HG03097 (cell line): ENCODE results near the gene MKNK1.
A peak's percentile ranks its signal among the peaks of the same experiment; 100 is the strongest.

Experiments used
- ATAC-seq: cut with Tn5 transposase; IDR thresholded peaks from one replicate; pipeline ENCODE4 v1.9.1; 2021; ENCODE audit not compliant: unreplicated experiment, low FRiP score

MKNK1 gene

GRCh38 chr1:46545784-46546183 lies 58.3 kb downstream of the MKNK1 start:
- ATAC-seq: no peak

GRCh38 chr1:46544561-46545240 lies 59.4 kb downstream of the MKNK1 start:
- no peak for ATAC-seq

GRCh38 chr1:46543761-46544560 lies 60.1 kb downstream of the MKNK1 start:
- ATAC-seq: no peak

GRCh38 chr1:46543382-46543760 lies 60.7 kb downstream of the MKNK1 start:
- no peak for ATAC-seq

- no peak for ATAC-seq
Observed at GRCh38 chr1:46539972-46540371, 64.1 kb downstream of the MKNK1 start.

GRCh38 chr1:46538147-46538546 lies 65.9 kb downstream of the MKNK1 start:
- ATAC-seq: no peak

- no peak for ATAC-seq
Observed at GRCh38 chr1:46537651-46538050, 66.4 kb downstream of the MKNK1 start.

- ATAC-seq: no peak
Observed at GRCh38 chr1:46536527-46536926, 67.5 kb downstream of the MKNK1 start.

GRCh38 chr1:46535063-46535462 lies 69.0 kb downstream of the MKNK1 start:
- ATAC-seq: no peak

- no peak for ATAC-seq
Observed at GRCh38 chr1:46533179-46533864, 70.7 kb downstream of the MKNK1 start.

- no peak for ATAC-seq
Observed at GRCh38 chr1:46532498-46533178, 71.4 kb downstream of the MKNK1 start.

GRCh38 chr1:46532095-46532494 lies 72.0 kb downstream of the MKNK1 start:
- ATAC-seq: no peak

GRCh38 chr1:46530791-46531409 lies 73.2 kb downstream of the MKNK1 start:
- ATAC-seq: no peak

- ATAC-seq: no peak
Observed at GRCh38 chr1:46530311-46530710, 73.8 kb downstream of the MKNK1 start.

GRCh38 chr1:46529031-46529630 lies 74.9 kb downstream of the MKNK1 start:
- no peak for ATAC-seq

- ATAC-seq: no peak
Observed at GRCh38 chr1:46528297-46528955, 75.6 kb downstream of the MKNK1 start.

GRCh38 chr1:46527474-46528296 lies 76.4 kb downstream of the MKNK1 start:
- ATAC-seq: peak; percentile 65

GRCh38 chr1:46526691-46527291 lies 77.3 kb downstream of the MKNK1 start:
- no peak for ATAC-seq
